Stimulated activated CD4-positive, alpha-beta T cell treated with anti-CD3 and anti-CD28 coated beads, Interleukin-2, amount 100 ng/mL, for 24 hours (primary cell): Measurements from ENCODE around the gene GRK4.
"Not testable (repeated sequence)": the region's sequence is repeated elsewhere in the genome, so short reads cannot be mapped to it uniquely, and the experiment has no call there.

Source experiments
- DNase-seq, 2 donors: peaks; one replicate each; pipeline ENCODE4 v3.0.0-alpha.2; 2020

Gene GRK4

GRCh38 chr4:2942532-2943363 is 20.6 kb upstream of the GRK4 start:
- no peak for DNase-seq

- no peak for DNase-seq
Observed at GRCh38 chr4:2943364-2944090, 19.8 kb upstream of the GRK4 start.

- no peak for DNase-seq
Observed at GRCh38 chr4:2944091-2944482, 19.3 kb upstream of the GRK4 start.

- no peak for DNase-seq
Observed at GRCh38 chr4:2944586-2945526, 18.5 kb upstream of the GRK4 start.

- not testable (repeated sequence) for DNase-seq
Observed at GRCh38 chr4:2945619-2946604, 17.5 kb upstream of the GRK4 start.

GRCh38 chr4:2946812-2947600 is 16.4 kb upstream of the GRK4 start:
- no peak for DNase-seq

GRCh38 chr4:2947926-2948325 is 15.4 kb upstream of the GRK4 start:
- DNase-seq: no peak

GRCh38 chr4:2948895-2949781 is 14.2 kb upstream of the GRK4 start:
- no peak for DNase-seq

GRCh38 chr4:2949782-2950125 is 13.6 kb upstream of the GRK4 start:
- no peak for DNase-seq

GRCh38 chr4:2950221-2950989 is 13.0 kb upstream of the GRK4 start:
- no peak for DNase-seq

GRCh38 chr4:2953496-2953895 is 9.9 kb upstream of the GRK4 start:
- DNase-seq: no peak

- DNase-seq: peak; percentile 80 to 82
Observed at GRCh38 chr4:2954358-2955185, 8.8 kb upstream of the GRK4 start.

- not testable (repeated sequence) for DNase-seq
Observed at GRCh38 chr4:2955186-2956044, 8.0 kb upstream of the GRK4 start.

GRCh38 chr4:2958446-2958845 is 4.9 kb upstream of the GRK4 start:
- DNase-seq: no peak

GRCh38 chr4:2960450-2960849 is 2.9 kb upstream of the GRK4 start:
- DNase-seq: not testable (repeated sequence)

- DNase-seq: peak in 1 of 2 donors; percentile 50
Observed at GRCh38 chr4:2961421-2961810, 2.0 kb upstream of the GRK4 start.

- DNase-seq: peak; percentile 72 to 74
Observed at GRCh38 chr4:2961811-2962441, 1.4 kb upstream of the GRK4 start.
